GM21576 (cell line): ENCODE data around the gene CAPN10.

Source experiments
- ATAC-seq: cut with Tn5 transposase; IDR thresholded peaks from one replicate; pipeline ENCODE4 v1.9.1; 2021; ENCODE audit warnings: mild to moderate bottlenecking, moderate library complexity; ENCODE audit not compliant: unreplicated experiment

Gene CAPN10

DNA sequence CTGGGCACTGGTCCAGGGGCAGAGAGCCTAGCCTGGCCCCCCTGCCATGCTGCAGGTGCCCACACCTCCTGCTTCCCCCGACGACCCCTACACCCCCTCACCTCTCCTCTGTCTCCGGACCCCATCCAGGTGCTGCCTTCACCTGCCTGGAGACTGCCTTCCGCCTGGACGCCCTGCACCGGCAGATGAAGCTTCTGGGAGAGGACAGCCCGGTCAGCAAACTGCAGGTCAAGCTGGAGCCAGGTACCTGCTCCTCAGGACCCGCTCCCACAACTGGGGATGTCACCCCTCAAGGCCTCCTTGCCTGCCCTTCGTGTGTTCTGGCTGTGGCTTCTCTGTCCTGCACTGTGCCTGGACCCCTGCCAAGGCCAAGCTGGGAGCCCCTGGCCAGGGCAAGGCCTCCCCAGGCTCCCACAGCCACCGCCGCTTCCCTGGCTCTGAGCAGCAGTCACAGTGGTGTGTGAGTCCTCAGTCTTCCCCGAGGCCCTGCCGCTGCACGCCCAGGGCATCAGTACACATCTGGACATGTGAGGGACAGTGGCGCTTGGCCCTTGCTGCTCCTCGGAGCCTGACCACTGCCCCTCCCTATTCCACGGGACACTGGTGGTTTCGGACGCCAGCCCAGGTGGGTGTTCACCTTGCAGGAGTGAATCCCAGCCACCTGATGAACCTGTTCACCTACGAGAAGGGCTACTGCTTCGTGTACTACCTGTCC is 12.0 kb upstream of the CAPN10 start:
- ATAC-seq = no peak

DNA sequence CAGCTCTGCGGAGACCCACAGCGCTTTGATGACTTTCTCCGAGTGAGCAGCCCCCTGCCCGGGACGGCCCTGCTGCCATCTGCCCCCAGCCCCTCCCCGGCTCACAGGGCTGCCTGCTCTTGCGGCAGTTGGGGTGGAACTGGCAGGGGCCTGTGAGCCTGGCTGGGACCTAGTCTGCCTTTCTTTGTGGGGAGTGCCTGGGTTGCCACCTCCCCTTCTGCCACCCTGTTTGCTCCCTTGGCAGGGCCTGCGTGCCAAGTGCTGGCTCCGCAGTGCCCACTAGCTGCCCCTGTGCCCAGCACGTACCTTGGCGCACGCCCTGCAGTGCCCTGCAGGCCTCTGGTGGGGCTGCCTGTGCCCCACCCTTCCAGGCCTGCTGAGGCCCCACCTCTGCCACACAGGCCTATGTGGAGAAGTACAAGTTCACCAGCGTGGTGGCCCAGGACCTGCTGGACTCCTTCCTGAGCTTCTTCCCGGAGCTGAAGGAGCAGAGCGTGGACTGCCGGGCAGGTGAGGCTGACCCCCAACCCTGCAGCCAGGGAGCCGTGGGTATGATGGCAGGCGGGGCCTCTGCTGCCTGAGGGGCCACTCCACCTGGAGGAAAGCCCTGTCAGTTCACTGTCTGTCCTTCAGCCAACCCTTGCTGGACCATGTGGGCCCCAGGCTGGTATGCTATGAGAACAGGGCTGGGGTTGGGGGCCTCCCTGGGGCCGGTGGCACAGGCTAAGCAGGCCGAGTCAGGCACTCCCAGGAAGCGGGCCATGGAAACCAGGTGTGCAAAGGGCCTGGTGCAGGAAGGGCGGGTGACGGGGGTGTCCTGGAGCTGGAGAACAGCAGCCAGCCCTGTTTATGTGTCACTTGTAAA is 11.2 kb upstream of the CAPN10 start:
- no peak for ATAC-seq

DNA sequence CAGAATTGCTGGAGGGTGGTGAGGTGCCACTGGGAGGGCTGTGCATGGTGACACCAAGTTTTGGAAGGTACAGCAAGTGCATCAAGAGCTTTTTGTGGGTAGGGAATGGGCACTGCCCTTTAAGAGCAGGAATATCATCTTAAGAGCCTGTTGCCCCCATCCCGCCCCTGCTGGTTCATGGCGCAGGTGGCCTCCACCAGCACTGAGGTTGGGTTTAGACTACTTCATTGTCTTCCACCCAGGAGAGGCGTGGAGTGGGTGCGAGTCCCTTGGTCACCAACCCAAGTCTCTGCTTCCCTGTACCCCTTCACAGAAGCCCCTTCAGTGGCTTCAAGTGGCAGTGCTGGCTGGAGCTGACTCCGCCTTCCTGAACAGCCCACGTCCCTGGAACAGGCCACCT is 10.5 kb upstream of the CAPN10 start:
- no peak for ATAC-seq

DNA sequence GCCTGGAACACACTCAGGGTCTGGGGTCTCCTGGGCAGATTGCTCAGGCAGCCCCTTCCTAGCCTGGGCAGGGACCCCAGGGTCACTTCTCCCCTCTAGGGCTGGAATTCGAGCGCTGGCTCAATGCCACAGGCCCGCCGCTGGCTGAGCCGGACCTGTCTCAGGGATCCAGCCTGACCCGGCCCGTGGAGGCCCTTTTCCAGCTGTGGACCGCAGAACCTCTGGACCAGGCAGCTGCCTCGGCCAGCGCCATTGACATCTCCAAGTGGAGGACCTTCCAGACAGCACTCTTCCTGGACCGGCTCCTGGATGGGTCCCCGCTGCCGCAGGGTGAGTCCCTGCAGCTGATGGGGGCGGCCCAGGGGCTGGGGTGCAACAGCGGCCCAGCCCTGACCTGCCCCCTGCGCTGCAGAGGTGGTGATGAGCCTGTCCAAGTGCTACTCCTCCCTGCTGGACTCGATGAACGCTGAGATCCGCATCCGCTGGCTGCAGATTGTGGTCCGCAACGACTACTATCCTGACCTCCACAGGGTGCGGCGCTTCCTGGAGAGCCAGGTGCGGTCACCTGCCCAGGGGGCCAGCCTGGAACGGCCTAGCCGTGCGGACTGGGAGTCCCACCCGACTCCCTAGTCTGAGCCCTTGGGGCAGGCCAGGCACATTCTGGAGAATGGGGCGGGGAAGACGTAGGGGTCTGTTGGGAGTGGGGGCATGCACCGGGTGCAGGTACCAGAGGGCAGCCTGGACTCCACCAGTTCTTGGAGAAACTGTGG is 9.9 kb upstream of the CAPN10 start:
- no peak for ATAC-seq

DNA sequence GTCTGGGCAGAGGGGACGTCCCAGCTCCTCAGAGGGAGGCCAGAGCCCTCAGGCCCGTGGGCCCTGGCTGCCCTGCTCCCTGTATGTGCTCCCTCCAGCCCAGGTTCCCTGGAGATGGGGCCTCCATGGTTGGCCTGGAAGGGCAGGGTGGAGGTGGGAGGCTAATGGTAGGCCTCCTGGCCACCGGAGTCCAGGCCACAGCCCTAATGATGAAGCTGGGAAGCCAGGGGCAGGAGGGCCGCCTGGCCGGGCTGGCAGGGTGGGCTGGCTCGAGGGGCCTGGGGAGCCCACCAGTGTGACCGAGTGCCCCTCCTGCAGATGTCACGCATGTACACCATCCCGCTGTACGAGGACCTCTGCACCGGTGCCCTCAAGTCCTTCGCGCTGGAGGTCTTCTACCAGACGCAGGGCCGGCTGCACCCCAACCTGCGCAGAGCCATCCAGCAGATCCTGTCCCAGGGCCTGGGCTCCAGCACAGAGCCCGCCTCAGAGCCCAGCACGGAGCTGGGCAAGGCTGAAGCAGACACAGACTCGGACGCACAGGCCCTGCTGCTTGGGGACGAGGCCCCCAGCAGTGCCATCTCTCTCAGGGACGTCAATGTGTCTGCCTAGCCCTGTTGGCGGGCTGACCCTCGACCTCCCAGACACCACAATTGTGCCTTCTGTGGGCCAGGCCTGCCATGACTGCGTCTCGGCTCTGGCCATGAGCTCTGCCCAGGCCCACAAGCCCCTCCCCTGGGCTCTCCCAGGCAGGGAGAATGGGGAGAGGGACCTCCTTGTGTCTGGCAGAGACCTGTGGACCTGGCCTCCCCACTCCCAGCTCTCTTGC is 9.0 kb upstream of the CAPN10 start:
- no peak for ATAC-seq

DNA sequence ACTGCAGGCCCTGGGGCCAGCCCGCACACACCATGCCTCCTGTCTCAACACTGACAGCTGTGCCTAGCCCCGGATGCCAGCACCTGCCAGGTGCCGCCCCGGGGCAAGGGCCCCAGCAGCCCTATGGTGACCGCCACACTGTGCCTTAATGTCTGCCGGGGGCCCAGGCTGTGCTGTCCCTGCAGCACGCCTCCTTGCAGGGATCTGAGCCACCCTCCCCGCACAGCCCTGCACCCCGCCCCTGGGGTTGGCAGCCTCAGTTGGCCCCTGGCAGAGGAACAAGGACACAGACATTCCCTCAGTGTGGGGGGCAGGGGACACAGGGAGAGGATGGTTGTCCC is 8.5 kb upstream of the CAPN10 start:
- no peak for ATAC-seq

DNA sequence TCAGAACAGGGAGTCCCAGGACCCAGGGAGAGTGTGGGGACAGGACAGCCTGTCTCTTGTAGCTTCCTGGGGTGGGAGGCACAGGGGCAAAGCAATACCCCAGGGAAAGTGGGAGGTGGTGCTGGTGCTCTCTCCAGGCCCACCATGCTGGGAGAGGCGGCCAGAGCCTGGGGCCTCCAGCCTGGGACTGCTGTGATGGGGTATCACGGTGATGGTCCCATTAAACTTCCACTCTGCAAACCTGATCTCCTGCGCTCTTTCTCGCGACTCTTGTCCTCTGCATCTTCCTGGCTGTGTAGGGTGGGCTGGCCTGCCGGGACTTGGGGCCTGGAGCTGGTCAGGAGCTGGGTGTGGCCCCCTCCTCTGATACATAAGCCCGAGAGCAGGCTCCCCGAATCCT is 8.0 kb upstream of the CAPN10 start:
- no peak for ATAC-seq

DNA sequence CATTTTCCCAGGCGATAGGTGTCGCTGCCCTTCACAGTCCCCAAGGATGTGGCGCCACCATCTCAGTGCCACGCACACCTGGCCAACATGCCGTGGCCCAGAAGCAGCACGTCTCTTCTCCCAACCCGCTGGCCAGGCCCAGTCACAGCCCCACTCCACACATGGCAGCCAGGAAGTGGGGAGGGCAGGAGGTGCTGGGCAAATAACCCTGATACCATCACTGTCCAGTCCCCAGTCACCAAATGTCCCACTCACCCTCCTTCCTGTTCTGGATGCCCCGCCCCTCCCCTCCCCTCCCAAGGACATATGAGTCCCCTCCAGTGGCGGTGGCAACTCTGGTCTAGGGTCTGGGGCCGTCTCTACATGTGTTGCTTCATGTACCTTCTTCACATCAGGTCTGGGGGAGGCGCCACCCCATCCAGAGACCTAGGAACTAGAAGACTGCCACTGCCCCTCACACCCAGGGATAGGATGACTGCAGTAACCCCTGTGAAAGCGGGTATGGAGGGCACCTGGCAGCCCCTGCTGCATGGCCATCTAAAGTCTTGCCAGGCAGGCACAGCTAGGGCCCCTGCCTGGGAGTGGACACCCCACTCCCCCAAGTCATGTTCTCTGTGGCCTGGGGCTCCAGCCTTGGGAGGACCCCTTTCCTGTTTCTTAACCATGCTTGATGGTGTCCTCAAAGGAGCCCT is 7.3 kb upstream of the CAPN10 start:
- no peak for ATAC-seq

DNA sequence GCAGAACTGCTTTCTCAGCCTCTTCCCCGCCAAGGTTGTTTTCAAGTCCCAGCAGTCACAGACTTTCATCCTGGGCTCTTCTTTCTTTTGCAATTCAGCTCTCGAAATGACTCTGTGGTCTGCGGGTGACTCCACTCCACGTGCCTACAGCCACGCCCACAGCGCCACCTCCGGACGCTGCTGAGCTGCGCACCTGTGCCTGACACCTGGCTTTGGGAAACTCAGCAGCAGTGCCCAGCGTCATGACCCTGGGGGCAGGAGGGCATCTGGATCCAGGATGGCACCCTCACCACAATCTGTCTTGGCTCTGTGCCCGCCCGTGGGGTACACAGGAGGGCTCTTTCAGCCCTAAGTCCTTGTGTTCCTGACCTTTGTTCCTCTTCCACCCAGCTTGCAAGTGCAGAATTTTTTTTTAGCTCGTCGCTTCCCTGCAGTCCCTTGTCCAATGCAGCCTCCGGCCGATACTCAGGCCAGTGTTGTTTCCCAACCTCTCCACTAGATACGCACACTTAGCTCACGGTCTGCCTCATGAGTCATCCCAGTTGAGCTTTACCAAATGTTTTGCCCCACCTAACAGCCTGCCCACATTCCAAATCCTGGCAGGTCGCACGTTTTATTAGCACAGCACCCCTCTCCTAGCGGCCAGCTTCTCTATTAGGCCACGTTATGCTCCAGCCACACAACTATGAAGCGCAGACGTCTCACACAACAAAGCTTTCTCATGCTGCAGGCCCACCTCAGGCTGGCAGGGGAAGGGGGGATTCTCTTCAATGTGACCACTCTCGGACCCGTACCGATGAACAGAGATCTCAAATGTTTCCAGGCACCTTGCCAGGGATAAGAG is 6.5 kb upstream of the CAPN10 start:
- ATAC-seq = peak; percentile 31

DNA sequence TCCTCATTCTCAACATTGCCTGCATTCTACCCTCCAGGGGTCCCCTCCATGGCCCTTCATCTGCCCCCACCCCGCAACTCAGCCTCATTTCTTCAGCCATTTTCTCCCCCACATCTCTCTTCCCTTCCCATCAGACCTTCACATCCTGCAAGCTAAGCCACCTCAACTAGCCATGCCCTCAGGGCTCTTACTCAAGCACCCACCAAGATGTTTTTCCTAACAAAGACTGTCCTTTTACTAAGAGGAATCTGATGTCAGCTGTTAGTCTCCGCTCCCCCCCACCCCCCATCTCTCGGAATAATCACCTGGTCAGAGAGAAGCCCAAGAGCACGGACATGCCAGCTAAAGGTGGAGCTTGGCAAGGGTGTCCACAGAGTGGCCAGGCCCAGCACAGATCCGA is 4.7 kb upstream of the CAPN10 start:
- ATAC-seq = no peak

DNA sequence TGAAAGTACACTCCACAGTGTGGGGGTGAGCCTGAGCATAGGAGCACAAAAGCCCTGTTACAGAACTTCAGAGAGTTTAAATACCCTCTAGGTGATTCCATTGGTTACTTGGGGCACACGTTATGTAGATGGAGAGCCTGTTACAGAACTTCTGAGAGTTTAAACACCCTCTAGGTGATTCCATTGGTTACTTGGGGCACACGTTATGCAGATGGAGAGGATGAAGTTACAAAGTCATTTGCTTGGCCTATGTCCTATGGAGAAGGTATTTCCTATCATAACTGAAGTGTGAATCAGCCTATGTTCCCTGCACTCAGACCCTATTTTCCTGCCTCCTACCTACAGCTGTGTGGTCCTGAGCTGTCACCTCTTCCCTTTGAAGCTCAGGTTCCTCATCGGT is 3.8 kb upstream of the CAPN10 start:
- no peak for ATAC-seq

DNA sequence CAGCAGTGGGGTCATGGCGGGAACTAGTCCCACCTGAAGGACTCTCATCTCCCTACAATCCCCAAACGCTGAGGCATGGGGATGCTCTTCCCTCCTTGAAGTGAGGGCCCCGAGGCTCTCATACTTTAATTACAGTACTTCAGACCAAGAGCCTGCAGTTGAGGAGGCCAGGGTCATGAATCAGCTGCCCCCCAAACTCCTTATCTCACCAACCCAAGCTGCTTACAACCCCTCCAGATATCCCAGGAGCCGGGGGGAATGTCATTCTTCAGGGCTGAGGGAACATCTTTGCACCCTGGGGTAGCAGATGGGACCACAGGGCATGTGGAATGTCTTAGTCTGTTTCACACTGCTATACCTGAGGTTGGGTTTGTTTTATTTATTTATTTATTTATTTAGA is 2.8 kb upstream of the CAPN10 start:
- no peak for ATAC-seq

DNA sequence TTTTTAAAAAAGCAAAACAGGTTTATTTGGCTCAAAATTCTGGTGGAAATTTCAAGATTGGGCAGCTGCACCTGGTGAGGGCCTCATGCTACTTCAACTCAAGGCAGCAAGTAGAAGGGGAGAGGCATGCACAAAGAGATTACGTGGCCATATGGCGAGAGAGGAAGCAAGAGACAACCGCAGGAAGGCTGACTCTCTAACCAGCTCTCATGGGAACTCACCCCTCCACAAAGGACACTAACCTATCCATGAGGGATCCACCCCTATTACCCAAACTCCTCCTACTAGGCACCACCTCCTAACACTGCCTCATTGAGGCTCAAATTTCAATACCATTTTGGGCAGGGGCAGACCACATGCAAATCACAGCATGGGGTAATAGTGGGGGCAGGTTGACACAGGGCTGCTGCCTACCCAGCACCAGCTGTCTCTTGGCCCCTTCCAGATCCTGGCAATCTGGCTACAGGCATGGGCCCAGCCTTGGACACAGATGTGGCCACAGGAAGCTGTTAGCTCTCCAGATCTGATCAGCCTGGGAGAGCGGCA is 2.0 kb upstream of the CAPN10 start:
- peak; percentile 57 for ATAC-seq

DNA sequence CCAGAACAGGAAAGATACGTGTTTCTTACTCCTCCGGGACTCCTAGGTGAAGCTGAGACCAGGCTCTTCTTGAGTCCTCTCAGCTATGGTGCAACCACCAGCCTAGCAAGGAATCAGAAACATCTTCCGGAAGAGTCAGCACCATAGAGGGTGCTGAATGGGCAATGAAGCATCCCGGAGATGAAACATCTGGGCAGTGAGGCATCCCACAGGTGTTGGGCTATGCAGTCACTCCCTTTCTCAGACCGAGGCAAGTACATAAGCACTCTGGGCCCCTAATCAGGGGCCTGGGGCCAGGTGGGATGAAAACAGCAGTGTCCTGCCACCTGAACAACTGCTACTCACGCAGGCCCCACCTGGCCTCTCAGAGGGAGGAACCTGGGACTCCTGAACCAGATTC is 1.4 kb upstream of the CAPN10 start:
- peak; percentile 32 for ATAC-seq

DNA sequence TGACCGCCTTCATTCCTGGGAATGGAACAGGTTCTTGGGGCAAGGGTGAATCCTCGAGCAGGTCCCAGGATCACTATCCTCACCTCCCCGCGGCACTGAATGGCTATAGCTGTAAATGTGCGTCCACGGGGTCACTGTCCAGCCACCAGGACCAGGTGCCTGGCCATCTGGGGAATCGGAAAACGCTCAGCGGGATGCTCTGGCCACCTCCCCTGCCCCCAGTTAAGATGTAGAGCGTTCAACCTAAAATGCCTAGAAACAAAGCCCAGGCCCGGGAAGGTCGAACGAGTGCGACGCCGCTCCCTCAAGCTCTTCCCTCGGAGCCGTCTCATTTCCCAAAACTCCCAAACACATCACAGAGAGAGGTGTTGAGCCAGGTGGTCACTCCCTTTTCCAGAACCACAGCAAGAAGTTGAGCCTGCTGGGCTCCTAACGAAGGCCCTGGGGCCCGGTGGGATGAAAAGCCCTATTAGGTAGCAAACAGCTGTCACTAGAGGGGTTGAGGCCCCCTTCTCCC is 795 bp upstream of the CAPN10 start:
- no peak for ATAC-seq

DNA sequence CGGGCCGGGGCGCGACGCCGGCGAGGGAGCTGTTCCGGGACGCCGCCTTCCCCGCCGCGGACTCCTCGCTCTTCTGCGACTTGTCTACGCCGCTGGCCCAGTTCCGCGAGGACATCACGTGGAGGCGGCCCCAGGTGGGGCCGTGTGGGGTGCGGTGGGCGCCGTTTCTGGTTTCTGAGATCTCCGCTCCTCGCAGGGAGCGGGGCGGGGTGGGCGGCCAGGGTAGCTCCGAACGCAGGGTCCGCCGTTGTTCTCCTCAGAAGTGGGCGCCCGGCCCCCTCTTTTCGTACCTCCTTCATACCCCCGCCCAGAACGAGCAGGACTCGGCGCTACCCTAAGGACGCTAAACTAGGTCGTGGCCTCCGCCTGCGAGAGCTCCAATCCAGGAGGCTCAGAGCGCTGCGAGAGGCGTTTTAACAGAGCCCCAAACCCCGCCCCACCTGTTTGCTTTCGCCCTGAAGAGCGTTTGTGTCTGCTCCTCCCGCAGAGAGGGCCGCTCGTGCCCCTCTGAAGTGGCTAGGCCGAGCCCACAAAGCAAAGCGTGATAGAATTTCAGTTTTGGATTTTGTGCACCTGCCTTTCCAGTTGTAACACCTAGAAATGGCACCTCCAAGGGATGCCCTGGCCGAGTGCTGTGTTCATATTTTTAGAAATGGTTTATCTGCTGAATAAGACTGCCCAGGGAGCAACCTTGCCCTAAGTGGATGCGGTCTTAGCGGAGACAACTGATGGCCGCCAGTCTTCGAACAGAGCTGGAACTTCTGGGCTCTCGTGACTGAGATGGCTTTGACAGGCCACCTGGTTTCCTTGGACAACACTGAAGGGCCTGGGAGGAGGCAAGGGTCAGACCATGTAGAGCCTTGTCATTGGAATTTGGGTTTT is 626 bp downstream of the CAPN10 start:
- ATAC-seq = no peak

DNA sequence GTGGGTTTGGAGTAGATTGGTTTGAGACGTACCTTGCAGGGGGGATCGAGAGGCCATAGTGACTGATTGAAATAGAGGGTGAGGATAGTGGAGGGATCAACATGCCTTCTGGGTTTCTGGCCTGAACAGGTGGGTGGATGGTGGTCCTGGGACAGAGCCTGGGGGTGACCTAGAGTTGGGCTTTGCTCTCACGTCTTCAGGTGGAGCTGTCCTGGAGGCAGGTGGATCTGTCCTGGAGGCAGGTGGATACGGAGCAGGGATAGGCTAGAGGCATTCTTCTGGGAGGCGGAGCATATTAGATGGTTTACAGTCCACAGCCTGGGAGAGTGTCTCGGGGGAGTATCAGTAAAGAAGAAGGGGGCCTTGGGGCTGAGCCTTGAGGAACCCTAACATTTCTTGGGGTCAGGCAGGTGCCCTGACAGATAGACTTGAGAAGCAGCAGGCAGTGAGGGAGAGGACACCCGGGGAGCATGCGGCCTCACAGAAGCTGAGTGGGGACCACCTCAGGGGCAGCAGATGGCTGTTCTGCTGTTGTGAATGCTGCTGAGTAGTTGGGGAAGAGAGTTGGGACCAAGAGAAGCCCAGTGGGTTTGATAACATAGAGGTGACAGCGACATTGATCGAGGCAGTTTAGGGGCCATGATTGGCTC is 1.6 kb downstream of the CAPN10 start:
- ATAC-seq = no peak
